ENCODE measurements around the gene TK2. TPM values are rescaled to one million over a fixed set of nuclear protein-coding genes. Genes with fewer than 3 reads are reported as not detected.
"Not testable (repeated sequence)": the region's sequence is repeated elsewhere in the genome, so short reads cannot be mapped to it uniquely, and the experiment has no call there.

TK2 gene
- total RNA-seq, 1 donor from 2014 or later = 33.2 TPM

DNA sequence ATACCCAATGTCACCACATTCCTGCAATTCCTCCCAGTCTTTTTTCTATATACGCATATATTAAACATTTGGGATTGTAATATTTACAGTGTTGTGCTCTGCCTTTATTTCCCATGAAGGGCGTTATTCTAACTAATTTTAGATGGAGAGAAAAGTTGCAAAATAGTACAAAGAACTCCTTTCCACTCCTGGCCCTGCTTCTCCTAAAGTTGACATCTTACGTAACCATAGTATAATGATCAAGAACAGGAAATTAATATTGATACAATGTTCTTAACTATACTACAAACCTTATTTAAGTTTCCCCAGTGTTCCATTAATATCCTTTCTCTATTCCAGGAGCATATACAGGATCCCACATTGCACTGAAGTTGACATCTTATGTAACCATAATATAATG is 46.3 kb downstream of the TK2 start:
- H3K36me3 Mint-ChIP-seq (ENCODE audit: unreplicated experiment) = peaks cover 6% of the 10 kb centered on the region
- DNase-seq (ENCODE audit: extremely low spot score, unreplicated experiment) = no peak
- no peak for TF ChIP-seq CTCF (IDR thresholded peaks at IDR 0.05)
- H3K27ac Mint-ChIP-seq (ENCODE audit: unreplicated experiment) = no peak overlapping the region
- H3K9me3 Mint-ChIP-seq (ENCODE audit: unreplicated experiment) = no peaks in the 10 kb centered on the region
- no peak overlapping the region for H3K4me3 Mint-ChIP-seq (ENCODE audit: unreplicated experiment)
- peaks cover 1% of the 10 kb centered on the region for H3K27me3 Mint-ChIP-seq (ENCODE audit: unreplicated experiment)
- H3K4me1 Mint-ChIP-seq (ENCODE audit: unreplicated experiment) = peaks cover 35% of the 10 kb centered on the region

- peaks cover 29% of the 10 kb centered on the region for H3K4me1 Mint-ChIP-seq (ENCODE audit: unreplicated experiment)
- TF ChIP-seq CTCF (IDR thresholded peaks at IDR 0.05) = no peak
- no peak overlapping the region for H3K4me3 Mint-ChIP-seq (ENCODE audit: unreplicated experiment)
- peaks cover 3% of the 10 kb centered on the region for H3K27me3 Mint-ChIP-seq (ENCODE audit: unreplicated experiment)
- DNase-seq (ENCODE audit: extremely low spot score, unreplicated experiment) = no peak
- no peak overlapping the region for H3K27ac Mint-ChIP-seq (ENCODE audit: unreplicated experiment)
- no peaks in the 10 kb centered on the region for H3K9me3 Mint-ChIP-seq (ENCODE audit: unreplicated experiment)
- H3K36me3 Mint-ChIP-seq (ENCODE audit: unreplicated experiment) = peaks cover 7% of the 10 kb centered on the region
Measured at GRCh38 chr16:66503030-66503429, 46.9 kb downstream of the TK2 start.

GRCh38 chr16:66502020-66502913 is 47.7 kb downstream of the TK2 start:
- H3K36me3 Mint-ChIP-seq (ENCODE audit: unreplicated experiment) = peaks cover 6% of the 10 kb centered on the region
- DNase-seq (ENCODE audit: extremely low spot score, unreplicated experiment) = no peak
- no peaks in the 10 kb centered on the region for H3K9me3 Mint-ChIP-seq (ENCODE audit: unreplicated experiment)
- no peak overlapping the region for H3K4me3 Mint-ChIP-seq (ENCODE audit: unreplicated experiment)
- H3K27ac Mint-ChIP-seq (ENCODE audit: unreplicated experiment) = no peak overlapping the region
- TF ChIP-seq CTCF (IDR thresholded peaks at IDR 0.05) = no peak
- H3K4me1 Mint-ChIP-seq (ENCODE audit: unreplicated experiment) = peaks cover 21% of the 10 kb centered on the region
- H3K27me3 Mint-ChIP-seq (ENCODE audit: unreplicated experiment) = peaks cover 3% of the 10 kb centered on the region

DNA sequence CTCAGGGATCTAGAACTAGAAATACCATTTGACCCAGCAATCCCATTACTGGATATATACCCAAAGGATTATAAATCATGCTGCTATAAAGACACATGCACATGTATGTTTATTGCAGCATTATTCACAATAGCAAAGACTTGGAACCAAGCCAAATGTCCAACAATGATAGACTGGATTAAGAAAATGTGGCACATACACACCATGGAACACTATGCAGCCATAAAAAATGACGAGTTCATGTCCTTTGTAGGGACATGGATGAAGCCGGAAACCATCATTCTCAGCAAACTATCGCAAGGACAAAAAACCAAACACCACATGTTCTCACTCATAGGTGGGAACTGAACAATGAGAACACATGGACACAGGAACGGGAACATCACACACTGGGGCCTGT is 48.4 kb downstream of the TK2 start:
- H3K4me3 Mint-ChIP-seq (ENCODE audit: unreplicated experiment); H3K9me3 Mint-ChIP-seq (ENCODE audit: unreplicated experiment); H3K27ac Mint-ChIP-seq (ENCODE audit: unreplicated experiment); H3K36me3 Mint-ChIP-seq (ENCODE audit: unreplicated experiment); DNase-seq (ENCODE audit: extremely low spot score, unreplicated experiment); H3K27me3 Mint-ChIP-seq (ENCODE audit: unreplicated experiment): not testable (repeated sequence)
- H3K4me1 Mint-ChIP-seq (ENCODE audit: unreplicated experiment) = peaks cover 20% of the 10 kb centered on the region

- H3K36me3 Mint-ChIP-seq (ENCODE audit: unreplicated experiment) = peaks cover 15% of the 10 kb centered on the region
- H3K4me3 Mint-ChIP-seq (ENCODE audit: unreplicated experiment); DNase-seq (ENCODE audit: extremely low spot score, unreplicated experiment); H3K27ac Mint-ChIP-seq (ENCODE audit: unreplicated experiment); H3K4me1 Mint-ChIP-seq (ENCODE audit: unreplicated experiment); H3K9me3 Mint-ChIP-seq (ENCODE audit: unreplicated experiment); H3K27me3 Mint-ChIP-seq (ENCODE audit: unreplicated experiment): not testable (repeated sequence)
Measured at GRCh38 chr16:66497921-66498320, 52.0 kb downstream of the TK2 start.

DNA sequence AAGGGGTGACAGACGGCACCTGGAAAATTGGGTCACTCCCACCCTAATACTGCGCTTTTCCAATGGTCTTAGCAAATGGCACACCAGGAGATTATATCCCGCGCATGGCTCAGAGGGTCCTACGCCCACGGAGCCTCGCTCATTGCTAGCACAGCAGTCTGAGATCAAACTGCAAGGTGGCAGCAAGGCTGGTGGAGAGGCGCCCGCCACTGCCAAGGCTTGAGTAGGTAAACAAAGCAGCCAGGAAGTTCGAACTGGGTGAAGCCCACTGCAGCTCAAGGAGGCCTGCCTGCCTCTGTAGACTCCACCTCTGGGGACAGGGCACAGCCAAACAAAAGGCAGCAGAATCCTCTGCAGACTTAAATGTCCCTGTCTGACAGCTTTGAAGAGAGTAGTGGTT is 53.7 kb downstream of the TK2 start:
- not testable (repeated sequence) for H3K4me1 Mint-ChIP-seq (ENCODE audit: unreplicated experiment); H3K27ac Mint-ChIP-seq (ENCODE audit: unreplicated experiment); H3K27me3 Mint-ChIP-seq (ENCODE audit: unreplicated experiment); H3K4me3 Mint-ChIP-seq (ENCODE audit: unreplicated experiment); DNase-seq (ENCODE audit: extremely low spot score, unreplicated experiment); H3K9me3 Mint-ChIP-seq (ENCODE audit: unreplicated experiment)
- peaks cover 15% of the 10 kb centered on the region for H3K36me3 Mint-ChIP-seq (ENCODE audit: unreplicated experiment)

All from osteocyte (in vitro differentiated cells).